ENCODE data around the gene LRRN4CL.

The LRRN4CL gene

GRCh38 chr11:62645946-62646824 is 43.1 kb downstream of the LRRN4CL start, which contains the start of gene GANAB:
TSS of gene GANAB (minus strand) at chr11:62646613. CDS start at chr11:62646599, 14 bp downstream.
- FAIRE-seq, result peak; percentile 92

- no peak for FAIRE-seq
Measured at GRCh38 chr11:62645671-62645945, 43.7 kb downstream of the LRRN4CL start.

GRCh38 chr11:62644220-62644619 is 45.1 kb downstream of the LRRN4CL start:
- FAIRE-seq, result no peak

Data from endometrium (tissue), 2 donors.